GM18861 (cell line): ENCODE measurements around the gene DLGAP1.
A peak's percentile ranks its signal among the peaks of the same experiment; 100 is the strongest.
"Not testable (repeated sequence)": the region's sequence is repeated elsewhere in the genome, so short reads cannot be mapped to it uniquely, and the experiment has no call there.

Experiments used
- ATAC-seq: cut with Tn5 transposase; IDR thresholded peaks from one replicate; pipeline ENCODE4 v1.9.1; 2021; ENCODE audit not compliant: unreplicated experiment

DLGAP1 gene

DNA sequence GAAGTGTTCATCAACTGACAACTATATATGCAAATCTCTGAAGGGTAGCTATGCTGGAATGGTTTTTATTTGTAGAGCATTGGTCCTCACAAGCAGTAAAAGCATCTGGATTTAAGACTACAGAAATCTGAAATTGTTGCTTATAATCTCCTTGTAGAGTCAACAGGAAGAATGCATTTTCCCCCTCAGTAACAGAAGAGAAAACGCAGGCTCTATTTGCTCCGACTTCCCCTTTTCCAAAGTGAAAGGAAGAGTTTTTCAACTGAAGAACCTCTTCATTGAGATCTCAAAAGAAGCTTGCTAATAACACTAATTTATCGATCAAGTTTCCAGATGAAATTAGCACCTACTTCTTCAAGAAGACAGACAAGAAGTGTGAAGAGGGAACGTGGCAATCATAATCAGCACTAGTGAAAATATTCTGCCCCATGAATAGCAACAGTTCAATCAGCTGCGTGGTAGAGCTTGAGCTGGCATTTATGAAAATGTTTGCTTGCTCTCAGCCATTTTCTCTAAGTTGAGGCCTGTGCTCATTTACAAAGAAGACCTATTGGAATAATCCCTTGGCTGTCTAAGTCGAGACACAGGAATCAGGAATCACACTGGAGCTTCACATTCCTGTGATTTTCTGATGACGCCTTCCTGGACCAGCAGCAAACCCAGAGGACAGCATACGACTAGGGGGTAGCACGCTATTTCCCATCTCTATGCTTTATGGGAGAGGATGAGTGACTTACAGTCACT, 961.4 kb downstream of the DLGAP1 start:
- no peak for ATAC-seq

- no peak for ATAC-seq
These were observed 962.4 kb downstream of the DLGAP1 start for GRCh38 chr18:3492721-3493120.

- ATAC-seq: no peak
These were observed 963.0 kb downstream of the DLGAP1 start for GRCh38 chr18:3491981-3492555.

GRCh38 chr18:3489462-3489861, 965.6 kb downstream of the DLGAP1 start:
- ATAC-seq: no peak

- no peak for ATAC-seq
These were observed 968.6 kb downstream of the DLGAP1 start for GRCh38 chr18:3486512-3486911.

DNA sequence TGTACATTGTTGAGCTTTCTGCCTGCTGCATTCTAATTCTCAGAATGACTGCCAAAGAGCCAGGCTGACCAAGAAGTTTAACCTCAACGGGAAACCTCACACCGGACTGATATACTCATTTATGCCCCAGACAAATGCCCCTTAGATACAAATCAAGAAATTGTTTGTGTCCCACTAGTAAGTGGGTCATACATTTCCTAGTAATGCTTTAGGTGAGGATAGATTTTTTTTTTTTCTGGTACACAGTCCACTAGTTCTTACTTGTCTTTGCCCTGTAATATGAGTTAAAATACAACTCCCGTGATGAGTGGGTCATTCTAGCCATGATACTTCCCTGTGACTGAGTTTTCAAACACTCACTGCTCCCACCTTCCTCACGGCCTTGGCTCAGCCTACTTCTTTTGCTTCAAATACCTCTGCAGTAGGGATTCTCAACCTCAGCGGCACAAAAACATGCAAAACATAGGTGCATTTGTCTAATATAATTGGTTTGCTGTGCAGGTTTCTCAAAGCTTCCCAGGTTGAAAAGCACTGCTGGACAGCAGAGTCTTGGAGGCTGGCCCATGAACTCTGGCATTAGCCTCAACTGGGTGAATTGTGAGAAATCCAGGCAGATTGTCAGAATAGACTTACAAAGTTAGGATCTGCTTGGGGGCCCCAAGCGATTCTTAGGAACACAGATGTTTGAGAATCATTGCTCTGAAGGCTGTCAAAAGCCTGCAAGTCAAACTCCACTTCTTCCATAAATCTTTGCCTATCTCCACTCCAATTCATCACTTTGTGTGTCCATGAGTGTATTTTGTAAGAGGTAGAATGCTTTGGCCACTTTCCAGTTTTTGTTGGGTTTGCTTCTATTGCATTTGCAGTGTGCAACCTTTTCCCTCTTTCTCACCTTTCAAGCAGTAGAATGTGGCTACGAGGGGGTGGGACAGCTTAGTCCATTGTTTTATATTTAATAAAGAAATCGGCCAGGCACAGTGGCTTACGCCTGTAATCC, 969.7 kb downstream of the DLGAP1 start:
- ATAC-seq: peak; percentile 56

DNA sequence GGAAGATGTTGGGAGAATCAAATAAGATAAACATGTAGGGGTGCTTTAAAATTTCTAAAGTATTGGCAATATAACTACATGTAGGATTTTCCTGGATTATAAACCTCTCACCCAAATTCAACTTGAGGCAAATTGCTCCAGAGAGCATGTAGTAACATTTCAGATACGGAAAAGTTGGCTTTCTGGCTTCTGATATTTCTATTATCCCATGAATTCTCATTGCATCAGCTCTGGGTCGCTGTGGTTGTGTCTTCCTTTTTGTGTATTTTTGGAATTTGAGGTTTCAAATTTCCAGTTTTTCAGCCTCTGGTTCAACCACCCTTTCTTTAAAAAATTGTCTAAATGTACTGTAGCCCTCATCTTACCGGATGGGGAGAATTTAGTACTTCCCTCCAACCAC, 972.8 kb downstream of the DLGAP1 start:
- no peak for ATAC-seq

- ATAC-seq: no peak
These were observed 973.4 kb downstream of the DLGAP1 start for GRCh38 chr18:3481696-3482210.

DNA sequence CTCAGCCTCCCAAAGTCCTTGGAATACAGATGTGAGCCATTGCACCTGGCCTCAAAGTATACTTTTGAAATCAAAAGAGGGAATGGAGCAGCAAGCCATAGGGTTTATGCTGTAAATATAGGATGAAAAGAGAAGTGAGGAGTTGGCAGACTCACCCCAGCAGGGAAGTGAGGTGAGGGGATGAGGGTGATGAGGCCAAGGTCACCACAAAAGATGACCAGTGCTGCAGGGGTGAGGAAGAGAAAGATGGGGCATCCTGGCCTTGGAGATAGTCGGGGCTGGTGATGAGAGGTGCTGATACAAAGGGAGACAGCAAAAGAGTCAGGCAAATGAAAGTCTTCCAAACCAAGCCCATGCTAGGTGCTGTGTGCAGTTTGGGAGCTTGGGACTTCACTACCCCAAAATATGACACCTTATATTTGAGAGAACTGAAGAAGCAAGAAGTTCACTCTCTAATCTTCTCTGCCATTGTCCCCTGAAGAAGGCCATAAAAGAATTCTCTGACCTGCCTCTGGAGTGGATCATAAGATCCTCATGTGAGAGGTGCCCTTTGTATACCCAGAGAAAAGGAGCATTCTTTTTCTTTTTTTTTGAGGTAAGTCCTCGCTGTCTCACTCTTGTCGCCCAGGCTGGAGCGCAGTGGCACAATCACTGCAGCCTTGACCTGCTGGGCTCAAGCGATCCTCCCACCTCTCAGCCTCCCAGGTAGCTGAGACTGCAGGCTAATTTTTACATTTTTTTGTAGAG, 974.1 kb downstream of the DLGAP1 start:
- no peak for ATAC-seq

- ATAC-seq: no peak
These were observed 975.1 kb downstream of the DLGAP1 start for GRCh38 chr18:3479978-3480509.

- no peak for ATAC-seq
These were observed 976.7 kb downstream of the DLGAP1 start for GRCh38 chr18:3478262-3478978.

- peak; percentile 93 for ATAC-seq
These were observed 982.2 kb downstream of the DLGAP1 start for GRCh38 chr18:3472681-3473544.

GRCh38 chr18:3472121-3472520, 983.0 kb downstream of the DLGAP1 start:
- ATAC-seq: not testable (repeated sequence)

- ATAC-seq: no peak
These were observed 983.9 kb downstream of the DLGAP1 start for GRCh38 chr18:3471141-3471648.

GRCh38 chr18:3468833-3469232, 986.3 kb downstream of the DLGAP1 start:
- ATAC-seq: no peak

- ATAC-seq: no peak
These were observed 986.9 kb downstream of the DLGAP1 start for GRCh38 chr18:3468066-3468705.

DNA sequence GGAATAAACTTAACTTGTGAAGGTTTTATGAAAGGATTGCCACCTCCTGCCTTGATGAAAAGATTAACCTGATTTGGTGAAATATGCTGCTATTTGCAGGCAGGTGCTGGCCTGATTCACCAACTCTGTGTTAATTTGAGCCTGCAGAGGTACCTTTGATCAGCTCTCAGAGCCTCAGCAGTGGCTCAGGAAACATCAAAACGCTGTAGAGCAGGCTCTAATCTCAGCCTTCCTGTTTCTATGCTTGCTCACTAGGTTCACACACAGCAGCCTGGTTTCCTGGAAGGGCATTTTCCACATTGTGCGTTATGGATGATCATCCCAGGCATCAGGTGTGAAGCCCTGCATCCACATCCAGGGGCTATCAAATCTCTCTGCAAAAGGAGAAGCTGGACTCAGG, 988.2 kb downstream of the DLGAP1 start:
- ATAC-seq: no peak

DNA sequence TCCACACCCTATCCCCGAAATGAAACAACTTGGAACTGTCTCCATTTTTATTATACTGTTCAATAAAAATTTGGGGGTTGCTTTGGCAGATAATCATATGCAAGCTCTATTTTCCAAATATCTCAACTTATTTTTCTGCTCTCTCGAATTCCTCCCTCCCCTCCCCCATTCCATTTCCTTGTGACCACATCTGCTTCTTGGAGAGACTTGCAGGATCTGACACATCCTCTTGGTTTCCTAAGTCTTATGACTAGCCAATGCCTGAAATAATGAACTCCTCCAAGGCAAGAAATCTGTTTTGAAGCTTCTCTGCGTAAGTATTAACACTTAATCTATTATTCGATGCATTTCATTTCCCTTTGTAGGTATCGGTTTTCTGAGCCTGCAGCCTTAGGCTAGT, 989.1 kb downstream of the DLGAP1 start:
- no peak for ATAC-seq
